ENCODE results near the gene INPP5A.
A peak's percentile ranks its signal among the peaks of the same experiment; 100 is the strongest.

INPP5A gene

DNA sequence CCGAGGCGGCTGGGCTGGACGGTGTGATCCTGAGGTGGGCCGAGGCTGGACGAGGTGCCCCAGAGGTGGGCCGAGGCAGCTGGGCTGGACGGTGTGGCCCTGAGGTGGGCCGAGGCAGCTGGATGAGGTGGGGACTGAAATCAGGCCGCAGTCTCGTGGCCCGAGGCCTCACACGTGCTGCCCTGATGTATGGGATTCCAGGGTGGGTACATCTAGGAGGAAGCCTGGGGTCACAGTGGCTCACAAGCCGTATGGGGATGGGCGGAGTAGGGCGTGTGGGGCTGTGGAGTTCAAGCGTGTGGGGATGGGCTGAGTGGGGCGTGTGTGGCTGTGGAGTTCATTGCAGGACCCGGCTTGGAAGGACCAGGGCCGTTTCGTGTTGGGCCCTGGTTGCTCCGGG is 260.8 kb downstream of the INPP5A start:
- H3K9me3 Mint-ChIP-seq, result no peaks in the 10 kb centered on the region
- no peaks in the 10 kb centered on the region for H3K4me1 Mint-ChIP-seq
- no peak overlapping the region for H3K4me3 Mint-ChIP-seq
- H3K36me3 Mint-ChIP-seq, result no peaks in the 10 kb centered on the region
- H3K27ac Mint-ChIP-seq, result no peak overlapping the region
- H3K27me3 Mint-ChIP-seq, result peaks cover under 1% of the 10 kb centered on the region

DNA sequence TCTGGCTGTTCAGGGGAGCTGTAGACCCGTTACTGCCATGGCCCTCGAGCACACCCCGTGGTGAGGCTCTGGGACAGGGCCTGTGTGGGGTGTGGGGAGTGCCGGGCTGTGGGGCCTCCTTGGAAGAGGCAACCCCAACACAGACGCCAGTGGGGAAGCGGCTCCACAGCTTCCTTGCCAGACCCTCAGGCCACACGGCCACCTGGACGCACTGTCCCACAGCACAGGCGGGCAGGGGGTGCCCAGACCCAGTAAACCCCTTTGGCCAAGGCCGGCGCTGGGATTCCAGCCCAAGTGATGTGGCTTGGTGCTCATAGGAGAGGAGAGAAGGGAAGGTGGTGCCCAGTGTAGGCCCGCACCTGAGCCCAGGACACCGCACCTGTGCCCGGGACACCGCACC is 261.3 kb downstream of the INPP5A start:
- Mint-ChIP-seq H3K9me3 (no peaks in the 10 kb centered on the region), H3K27me3 (peaks cover 2% of the 10 kb centered on the region)

DNA sequence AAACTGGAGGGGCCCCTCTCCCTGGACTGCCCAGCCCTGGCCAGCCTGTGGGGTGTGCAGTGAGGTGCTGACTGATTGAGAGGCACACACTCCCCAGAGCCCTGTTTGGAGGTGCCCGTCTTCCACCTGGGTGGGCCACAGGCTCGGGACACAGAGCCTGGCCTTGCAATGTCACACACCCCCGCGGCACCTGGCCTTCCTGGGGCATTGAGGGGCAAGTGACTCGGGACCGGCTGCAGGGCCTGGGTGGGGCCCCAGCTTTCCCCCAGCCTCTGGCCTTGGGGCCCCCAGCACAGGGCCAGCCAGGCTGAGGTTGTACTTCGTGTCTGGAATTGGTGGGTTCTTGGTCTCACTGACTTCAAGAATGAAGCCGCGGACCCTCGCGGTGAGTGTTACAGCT is 262.3 kb downstream of the INPP5A start:
- no peak overlapping the region for H3K4me3 Mint-ChIP-seq
- no peaks in the 10 kb centered on the region for H3K4me1 Mint-ChIP-seq
- H3K27ac Mint-ChIP-seq, result no peak overlapping the region
- no peaks in the 10 kb centered on the region for H3K9me3 Mint-ChIP-seq
- peaks cover 2% of the 10 kb centered on the region for H3K27me3 Mint-ChIP-seq
- no peaks in the 10 kb centered on the region for H3K36me3 Mint-ChIP-seq

More for the DNA sequence above, 261.3 kb downstream of the INPP5A start:
- Mint-ChIP-seq H3K4me1 (no peaks in the 10 kb centered on the region), H3K4me3 (no peak overlapping the region), H3K36me3 (no peaks in the 10 kb centered on the region), H3K27ac (no peak overlapping the region)

DNA sequence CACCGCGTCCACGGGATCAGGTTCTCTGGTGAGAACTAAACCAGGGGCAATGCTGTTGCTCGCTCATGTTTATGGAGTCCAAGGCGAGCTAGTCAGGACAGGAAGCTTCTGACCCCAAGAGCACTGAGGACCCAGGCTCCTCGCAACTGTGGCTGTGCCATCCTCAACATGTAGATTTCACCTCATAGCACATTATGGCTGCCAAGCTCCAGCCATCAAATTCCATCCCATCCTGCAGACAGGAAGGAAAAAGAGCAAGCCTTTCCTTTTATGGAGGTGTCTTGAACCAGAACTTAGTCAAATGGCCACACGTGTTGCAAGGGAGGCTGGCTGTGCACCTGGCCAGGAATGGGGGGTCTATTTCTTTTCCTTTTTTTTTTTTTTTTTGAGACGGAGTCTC is 264.5 kb downstream of the INPP5A start:
- Mint-ChIP-seq H3K36me3 (no peaks in the 10 kb centered on the region), H3K4me1 (no peaks in the 10 kb centered on the region), H3K27me3 (peaks cover 2% of the 10 kb centered on the region), H3K27ac (no peak overlapping the region), H3K9me3 (no peaks in the 10 kb centered on the region), H3K4me3 (no peak overlapping the region)

DNA sequence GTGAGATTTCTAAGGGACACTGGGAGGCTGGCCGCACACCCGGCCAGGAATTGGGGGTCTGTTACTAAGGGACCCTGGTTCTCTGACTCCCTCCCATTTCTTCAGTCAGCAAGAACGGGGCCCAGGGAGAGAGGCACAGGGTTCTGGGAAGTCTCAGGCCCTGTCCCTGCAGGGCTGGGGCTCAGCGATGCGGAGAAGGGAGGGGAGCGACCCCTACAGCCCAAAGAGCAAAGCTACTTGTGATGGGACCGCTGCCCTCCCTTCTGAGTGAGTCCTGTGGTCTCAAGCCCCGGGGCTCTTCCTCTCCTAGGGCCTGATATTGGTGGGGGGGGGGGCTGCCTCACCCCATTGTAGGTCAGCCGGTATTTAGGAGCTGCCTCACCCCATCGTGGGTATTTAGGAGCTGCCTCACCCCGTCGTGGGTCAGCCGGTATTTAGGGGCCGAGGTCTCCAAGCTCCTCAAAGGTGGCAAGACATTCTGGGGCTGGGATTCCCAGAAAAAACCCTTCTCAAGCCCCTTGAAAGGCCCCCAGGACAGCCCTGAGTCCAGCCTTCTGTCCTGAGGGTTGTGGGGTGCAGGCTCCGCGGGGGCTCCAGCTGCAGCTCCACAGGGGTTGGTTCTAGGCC is 265.2 kb downstream of the INPP5A start:
- Mint-ChIP-seq H3K27me3 (peaks cover 2% of the 10 kb centered on the region), H3K27ac (peak overlapping the region; percentile 17), H3K4me3 (no peak overlapping the region), H3K9me3 (no peaks in the 10 kb centered on the region), H3K36me3 (no peaks in the 10 kb centered on the region), H3K4me1 (no peaks in the 10 kb centered on the region)

DNA sequence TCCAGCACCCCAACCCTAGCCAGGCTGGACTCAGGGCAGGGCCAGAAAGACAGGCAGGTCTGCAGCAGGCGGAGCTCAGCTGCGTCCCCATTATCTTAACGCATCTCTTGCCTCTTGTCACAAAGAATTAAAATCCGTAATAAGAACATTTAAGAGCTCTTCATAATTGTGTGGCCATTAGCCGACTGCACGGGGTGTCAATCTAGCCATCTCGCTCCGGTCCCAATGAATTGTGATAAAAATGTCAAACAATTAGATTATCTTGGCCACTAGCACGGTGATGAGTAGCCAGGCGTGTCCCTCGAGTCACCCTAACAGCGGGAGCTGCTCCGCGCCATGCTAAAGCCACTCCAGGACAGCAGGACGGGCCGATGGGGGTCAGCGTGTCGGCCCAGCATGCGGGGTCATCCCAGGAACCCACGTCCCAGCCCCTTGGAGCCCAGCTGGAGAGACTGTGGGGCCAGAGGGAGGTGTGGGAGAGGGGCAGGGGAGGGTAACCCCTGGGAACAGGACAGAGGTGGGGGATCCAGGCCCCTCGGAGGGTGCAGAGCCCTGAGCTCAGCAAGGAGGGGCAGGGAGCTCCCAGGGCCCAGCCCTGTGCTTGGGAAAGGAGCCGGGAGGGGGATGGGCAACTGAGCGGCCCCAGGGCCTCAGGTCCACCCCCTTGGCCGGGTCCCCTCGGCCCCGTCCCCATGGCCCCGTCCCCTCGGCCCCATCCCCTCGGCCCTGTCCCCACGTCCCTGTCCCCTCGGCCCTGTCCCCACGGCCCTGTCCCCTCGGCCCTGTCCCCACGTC is 266.0 kb downstream of the INPP5A start:
- H3K9me3 Mint-ChIP-seq, result no peaks in the 10 kb centered on the region
- peaks cover 2% of the 10 kb centered on the region for H3K27me3 Mint-ChIP-seq
- no peaks in the 10 kb centered on the region for H3K4me1 Mint-ChIP-seq
- H3K36me3 Mint-ChIP-seq, result no peaks in the 10 kb centered on the region
- H3K4me3 Mint-ChIP-seq, result no peak overlapping the region
- no peak overlapping the region for H3K27ac Mint-ChIP-seq

DNA sequence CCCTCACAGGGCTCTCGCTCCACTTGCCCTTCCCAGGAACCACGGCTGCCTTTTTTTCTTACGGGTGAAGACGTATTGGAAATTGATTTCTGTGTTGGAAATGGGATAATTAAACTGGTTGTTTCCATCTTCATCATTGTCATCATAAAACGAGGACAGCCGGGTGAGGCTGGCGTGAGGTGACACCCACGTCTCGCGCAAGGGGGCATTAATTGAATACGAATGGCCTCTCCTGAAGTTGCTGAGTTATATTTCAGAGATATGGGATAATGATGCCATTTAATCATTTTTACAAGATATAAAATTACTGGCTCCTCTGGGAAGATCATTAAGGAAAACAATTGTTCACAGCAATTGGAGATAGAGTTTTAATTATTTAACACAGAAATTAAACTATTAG is 266.7 kb downstream of the INPP5A start:
- no peaks in the 10 kb centered on the region for H3K9me3 Mint-ChIP-seq
- no peak overlapping the region for H3K27ac Mint-ChIP-seq
- H3K4me3 Mint-ChIP-seq, result no peak overlapping the region
- no peaks in the 10 kb centered on the region for H3K36me3 Mint-ChIP-seq
- peaks cover 2% of the 10 kb centered on the region for H3K27me3 Mint-ChIP-seq
- H3K4me1 Mint-ChIP-seq, result no peaks in the 10 kb centered on the region

DNA sequence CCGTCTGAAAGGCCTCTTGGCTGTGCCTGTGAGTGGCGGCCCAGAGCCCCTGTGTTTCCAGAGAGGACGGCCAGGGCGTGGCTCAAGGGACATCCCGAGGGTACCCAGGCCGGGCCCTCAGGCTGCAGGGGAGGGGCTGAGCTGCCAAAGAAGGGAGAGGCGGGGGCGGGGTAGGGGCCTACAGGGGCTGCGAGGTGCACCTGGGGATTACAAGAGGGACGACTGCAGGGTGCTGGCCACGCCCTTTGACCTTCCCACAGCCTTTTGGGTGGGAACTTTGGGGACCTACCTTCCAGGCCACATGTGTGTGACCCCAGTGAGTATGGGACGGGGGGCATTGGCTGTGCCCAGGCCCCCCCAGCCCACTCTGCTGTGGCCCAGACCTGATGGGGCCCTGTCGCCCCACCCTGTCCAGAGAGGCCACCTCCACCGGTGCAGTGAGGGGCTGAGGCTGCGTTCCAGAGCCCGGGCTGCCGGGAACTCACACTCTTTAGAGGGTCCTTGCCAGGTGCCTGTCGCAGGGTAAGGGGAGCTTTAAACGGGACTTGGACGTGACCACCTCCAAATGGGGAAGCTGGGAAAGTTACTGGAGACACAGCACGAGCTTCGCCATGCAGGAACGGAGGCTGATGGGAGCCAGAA is 267.3 kb downstream of the INPP5A start:
- no peak overlapping the region for H3K4me3 Mint-ChIP-seq
- H3K27me3 Mint-ChIP-seq, result peaks cover 2% of the 10 kb centered on the region
- H3K4me1 Mint-ChIP-seq, result no peaks in the 10 kb centered on the region
- no peaks in the 10 kb centered on the region for H3K36me3 Mint-ChIP-seq
- H3K9me3 Mint-ChIP-seq, result no peaks in the 10 kb centered on the region
- H3K27ac Mint-ChIP-seq, result no peak overlapping the region

DNA sequence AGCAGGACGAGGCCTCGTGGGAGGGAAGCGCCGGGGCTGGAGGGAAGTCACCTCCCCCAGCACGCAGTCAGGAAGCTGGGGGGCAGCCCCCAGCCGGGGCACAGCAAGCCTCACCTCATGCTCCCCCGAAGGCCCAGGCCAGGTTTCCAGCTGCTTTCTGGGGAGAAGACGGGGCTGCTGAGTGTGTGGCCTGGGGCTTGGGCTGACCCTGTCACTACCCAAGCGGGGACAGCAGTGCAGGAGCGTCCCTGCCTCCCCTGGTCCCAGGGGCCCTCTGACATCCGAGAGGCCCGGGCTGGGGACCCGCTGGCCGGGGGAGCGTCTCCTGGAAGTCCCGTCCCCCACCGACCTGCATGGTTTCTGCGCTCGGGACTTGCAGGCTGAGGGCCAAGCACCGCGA is 268.0 kb downstream of the INPP5A start:
- no peaks in the 10 kb centered on the region for H3K36me3 Mint-ChIP-seq
- peaks cover 2% of the 10 kb centered on the region for H3K27me3 Mint-ChIP-seq
- no peaks in the 10 kb centered on the region for H3K9me3 Mint-ChIP-seq
- no peaks in the 10 kb centered on the region for H3K4me1 Mint-ChIP-seq
- no peak overlapping the region for H3K27ac Mint-ChIP-seq
- no peak overlapping the region for H3K4me3 Mint-ChIP-seq

DNA sequence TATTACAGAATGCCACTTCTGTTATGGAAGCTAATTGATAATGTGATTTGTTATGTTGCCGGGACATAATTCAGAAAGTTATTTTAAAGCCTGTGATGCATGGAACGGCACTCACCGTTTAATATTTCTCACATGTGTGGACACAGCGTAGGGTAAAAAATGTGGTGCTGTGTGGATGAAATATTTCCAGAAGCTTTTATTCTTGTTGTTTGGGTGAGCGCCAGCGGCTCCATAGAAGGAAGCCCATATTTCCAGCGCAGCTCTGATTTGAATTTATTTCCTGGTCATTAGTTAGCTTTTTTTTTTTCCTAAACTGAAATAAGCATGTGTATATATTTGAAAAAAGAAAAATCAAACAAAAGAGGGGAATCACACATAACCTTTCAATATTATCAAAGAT is 268.5 kb downstream of the INPP5A start:
- Mint-ChIP-seq H3K4me3 (no peak overlapping the region), H3K27me3 (peaks cover 2% of the 10 kb centered on the region), H3K27ac (no peak overlapping the region), H3K9me3 (no peaks in the 10 kb centered on the region), H3K4me1 (no peaks in the 10 kb centered on the region), H3K36me3 (no peaks in the 10 kb centered on the region)

DNA sequence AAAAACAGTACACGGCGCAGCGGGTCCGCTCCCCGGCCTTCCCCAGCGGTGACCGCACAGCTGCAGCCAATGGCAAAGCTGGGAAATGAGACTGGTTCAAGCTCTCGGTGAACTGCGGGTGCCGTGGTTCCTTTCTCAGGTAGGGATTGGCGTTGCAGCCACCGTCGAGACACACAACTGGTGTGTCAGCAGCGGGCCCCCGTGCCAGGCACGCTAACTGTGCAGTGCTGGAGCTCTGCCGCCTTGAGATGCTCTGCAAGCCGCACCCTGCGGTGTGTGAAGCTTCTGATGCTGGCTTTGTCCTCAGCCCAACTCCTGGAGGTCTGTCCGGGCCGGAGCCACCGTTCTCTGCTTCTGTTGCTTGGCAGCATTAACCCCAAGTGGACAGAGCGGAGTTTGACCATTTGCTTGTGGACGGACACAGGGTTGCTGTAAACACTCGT is 269.0 kb downstream of the INPP5A start:
- no peak overlapping the region for H3K27ac Mint-ChIP-seq
- H3K4me3 Mint-ChIP-seq, result no peak overlapping the region
- no peaks in the 10 kb centered on the region for H3K36me3 Mint-ChIP-seq
- peaks cover 2% of the 10 kb centered on the region for H3K27me3 Mint-ChIP-seq
- no peaks in the 10 kb centered on the region for H3K9me3 Mint-ChIP-seq
- no peaks in the 10 kb centered on the region for H3K4me1 Mint-ChIP-seq

DNA sequence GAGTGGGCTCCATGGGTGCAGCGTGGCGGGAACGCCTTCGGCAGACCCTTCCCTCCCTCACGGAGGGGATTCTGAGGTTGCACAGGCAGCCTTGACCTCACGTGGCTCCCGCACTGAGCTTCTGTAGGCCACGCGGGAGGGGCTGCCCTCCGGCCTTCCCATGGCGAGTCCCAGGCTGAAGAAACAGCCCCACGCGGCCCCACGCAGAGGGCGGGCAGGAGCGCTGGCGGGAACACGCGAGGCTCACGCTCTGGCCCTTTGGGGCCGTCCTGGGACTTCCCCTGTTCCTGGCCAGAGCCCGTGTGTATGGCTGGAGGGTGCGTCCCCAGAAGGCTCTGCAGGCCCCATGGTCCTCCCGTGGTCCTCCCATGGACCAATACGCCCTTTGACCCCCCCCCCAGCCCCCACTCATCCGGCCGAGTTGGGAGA is 270.0 kb downstream of the INPP5A start:
- Mint-ChIP-seq H3K4me1 (no peaks in the 10 kb centered on the region), H3K27me3 (peaks cover 2% of the 10 kb centered on the region), H3K4me3 (no peak overlapping the region), H3K36me3 (no peaks in the 10 kb centered on the region), H3K9me3 (no peaks in the 10 kb centered on the region), H3K27ac (no peak overlapping the region)

DNA sequence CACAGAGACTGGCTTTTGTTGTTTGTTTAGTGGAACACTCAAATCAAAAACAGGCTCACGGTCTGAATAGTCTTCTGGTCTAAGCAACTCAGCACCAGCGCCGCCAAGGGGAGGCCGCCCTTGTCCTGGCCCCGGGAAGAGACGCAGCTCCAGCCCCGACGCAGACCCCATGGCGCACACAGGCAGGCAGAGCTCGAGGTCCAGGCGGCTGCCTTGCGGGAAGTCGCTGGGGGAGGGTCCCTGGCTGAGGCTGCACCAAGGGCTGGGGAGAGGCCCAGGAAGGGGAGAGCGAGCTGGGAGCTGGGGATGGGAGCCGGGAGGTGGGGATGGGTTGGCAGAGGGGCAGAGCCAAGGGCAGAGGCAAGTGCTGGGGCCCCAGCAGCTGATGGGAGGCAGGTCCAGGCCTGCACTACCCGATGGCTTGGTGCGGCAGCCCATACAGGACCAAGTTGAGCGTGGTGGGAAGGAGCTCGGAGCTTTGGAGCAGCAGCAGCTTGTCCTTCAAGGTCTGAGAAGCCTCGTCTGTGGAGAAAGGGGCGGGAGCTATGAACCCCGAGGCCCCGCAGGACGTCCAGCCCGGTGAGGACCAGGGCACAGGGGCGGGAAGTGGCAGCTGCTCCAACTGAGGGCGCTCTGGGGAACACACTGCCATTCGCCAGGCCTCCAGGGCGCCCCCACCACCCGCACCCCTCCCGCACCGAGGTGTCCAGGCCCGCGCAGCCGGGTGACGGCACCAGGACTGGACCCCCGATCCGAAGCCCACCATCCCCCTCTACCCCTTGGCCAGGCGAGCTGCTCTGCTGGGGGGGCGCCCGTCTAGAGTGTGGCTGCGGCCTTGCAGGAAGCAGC is 271.0 kb downstream of the INPP5A start:
- Mint-ChIP-seq H3K27ac (no peak overlapping the region), H3K27me3 (no peaks in the 10 kb centered on the region), H3K4me3 (no peak overlapping the region), H3K36me3 (no peaks in the 10 kb centered on the region), H3K9me3 (no peaks in the 10 kb centered on the region), H3K4me1 (no peaks in the 10 kb centered on the region)

DNA sequence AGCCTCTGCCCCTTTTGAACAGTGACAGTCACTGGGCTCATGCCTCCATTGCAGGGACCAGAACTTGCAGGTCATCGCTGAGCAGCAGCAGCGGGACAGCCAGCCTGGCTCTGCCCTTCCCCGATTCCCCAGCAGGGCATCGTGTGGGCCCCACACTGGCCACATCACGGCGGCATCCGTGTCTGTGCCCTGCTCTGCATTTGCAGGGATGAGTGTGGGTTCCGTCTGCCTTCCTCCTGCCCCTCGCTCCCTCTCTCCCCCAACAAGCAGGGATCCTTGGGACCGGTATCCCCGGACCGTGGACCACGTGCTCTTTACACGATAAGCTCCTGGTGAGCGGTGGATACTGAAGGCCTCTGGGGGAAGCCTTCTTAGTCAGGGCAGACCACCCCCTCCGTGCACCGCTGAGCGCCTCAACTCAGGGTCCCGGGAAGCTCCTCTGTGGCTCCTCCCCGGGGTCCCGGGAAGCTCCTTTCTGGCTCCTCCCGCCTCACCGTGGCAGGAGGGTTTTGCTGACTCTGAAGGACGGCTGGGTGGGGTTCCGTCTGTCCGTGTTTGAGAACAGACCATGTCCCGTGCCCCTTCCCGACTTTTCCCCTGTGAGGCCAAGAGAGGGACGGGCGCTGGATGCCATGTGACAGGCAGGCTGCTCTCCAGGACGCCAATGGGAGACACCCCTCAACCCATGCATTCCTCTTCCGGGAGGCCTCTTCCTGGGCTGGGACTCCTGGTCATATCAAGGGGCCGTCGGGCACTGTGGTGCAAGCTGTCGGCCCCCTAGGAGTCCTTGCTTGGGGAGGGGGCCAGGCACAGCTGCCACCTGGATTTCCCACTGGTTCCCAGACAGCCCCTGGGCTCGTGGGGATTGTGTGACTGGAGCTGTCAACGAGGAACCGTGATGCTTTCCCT is 271.9 kb downstream of the INPP5A start:
- Mint-ChIP-seq H3K27me3 (no peaks in the 10 kb centered on the region), H3K27ac (no peak overlapping the region)

More for the DNA sequence above, 271.9 kb downstream of the INPP5A start:
- Mint-ChIP-seq H3K9me3 (no peaks in the 10 kb centered on the region), H3K36me3 (no peaks in the 10 kb centered on the region), H3K4me3 (no peak overlapping the region), H3K4me1 (no peaks in the 10 kb centered on the region)
